Measurements from ENCODE around the gene MARCHF5.

Gene MARCHF5, protein sequence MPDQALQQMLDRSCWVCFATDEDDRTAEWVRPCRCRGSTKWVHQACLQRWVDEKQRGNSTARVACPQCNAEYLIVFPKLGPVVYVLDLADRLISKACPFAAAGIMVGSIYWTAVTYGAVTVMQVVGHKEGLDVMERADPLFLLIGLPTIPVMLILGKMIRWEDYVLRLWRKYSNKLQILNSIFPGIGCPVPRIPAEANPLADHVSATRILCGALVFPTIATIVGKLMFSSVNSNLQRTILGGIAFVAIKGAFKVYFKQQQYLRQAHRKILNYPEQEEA

DNA sequence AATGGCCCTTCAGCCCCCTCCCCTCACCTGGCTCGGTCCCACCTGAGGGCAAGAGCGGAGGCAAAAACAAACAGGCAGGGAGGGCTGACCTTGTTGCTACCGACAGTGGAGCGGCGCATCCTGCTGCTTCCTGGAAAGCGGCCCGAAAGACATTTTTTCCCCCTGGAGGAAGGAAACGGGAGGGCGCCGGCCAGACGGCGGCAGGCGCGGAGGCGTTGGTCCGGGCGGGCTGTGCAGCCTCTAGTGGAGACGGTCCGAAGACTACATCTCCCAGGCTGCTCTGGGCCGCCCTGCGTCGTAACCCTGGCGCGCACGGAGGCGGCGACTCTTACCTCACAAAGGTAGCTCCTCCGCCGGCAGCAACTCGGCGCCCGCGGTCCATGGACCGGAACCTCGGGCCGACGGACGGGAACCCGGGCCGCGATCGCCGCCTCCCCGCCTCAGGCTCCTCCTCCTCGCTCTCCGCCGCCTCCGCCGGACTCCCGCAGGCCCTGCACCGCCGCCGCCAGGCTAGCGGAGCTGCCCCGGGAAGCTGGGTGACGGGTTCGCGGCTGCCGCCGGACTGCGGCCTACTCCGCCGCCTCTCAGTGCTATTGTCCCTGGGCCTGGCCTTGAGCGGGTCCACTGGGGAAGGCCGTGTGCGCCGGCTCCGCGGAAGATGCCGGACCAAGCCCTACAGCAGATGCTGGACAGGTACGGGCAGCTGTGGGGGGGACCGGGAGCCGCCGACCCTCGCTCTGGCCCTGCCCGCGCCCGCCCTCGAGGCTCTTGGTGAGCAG lies at the start of gene MARCHF5, which contains the start of gene CPEB3:
Gene MARCHF5 (plus strand): TSS at position 331 of the 779 bp plus-strand sequence. CDS start 328 bp downstream, at position 659.
Gene CPEB3 (minus strand): TSS at position 242 of the 779 bp plus-strand sequence. CDS start 50,728 bp downstream, outside the sequence.
- DNase-seq: peak; percentile 95

DNA sequence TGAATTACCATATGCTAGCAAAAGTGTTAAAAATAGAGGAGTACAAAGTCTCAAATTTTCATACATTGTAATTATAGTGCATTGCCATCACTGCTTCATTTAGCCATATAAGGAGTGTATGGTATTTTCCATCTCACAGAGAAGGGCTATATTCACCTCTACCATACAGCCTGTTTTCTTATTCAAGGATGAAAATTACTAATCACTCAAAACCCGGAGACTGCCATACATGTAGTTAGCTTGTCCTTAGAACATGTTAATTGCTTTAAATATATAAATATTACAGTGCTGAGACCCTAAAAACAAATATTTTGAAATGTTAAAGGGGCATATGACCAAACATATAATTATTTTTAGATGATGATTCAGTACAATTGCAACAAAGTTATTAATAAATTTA lies 49.5 kb upstream of the MARCHF5 start:
- no peak for DNase-seq

DNA sequence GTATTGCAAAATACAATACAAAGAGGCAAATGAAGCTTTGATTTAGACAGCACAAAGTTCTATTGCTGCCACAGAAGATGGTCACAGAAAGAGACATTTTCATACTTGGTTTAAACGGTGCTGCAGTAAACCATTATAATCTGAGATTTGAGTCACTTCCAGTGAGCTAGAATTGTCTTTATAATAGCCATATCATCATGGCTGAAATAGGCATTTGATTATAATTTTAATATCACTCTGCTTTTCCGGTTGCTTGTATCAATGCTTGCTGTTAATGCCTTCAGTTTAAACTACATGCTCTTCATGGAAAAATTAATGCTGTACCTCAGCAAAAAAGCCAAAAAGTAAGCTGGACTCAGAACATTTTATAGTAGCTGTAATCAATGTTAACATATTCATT lies 48.6 kb upstream of the MARCHF5 start:
- DNase-seq: no peak

DNA sequence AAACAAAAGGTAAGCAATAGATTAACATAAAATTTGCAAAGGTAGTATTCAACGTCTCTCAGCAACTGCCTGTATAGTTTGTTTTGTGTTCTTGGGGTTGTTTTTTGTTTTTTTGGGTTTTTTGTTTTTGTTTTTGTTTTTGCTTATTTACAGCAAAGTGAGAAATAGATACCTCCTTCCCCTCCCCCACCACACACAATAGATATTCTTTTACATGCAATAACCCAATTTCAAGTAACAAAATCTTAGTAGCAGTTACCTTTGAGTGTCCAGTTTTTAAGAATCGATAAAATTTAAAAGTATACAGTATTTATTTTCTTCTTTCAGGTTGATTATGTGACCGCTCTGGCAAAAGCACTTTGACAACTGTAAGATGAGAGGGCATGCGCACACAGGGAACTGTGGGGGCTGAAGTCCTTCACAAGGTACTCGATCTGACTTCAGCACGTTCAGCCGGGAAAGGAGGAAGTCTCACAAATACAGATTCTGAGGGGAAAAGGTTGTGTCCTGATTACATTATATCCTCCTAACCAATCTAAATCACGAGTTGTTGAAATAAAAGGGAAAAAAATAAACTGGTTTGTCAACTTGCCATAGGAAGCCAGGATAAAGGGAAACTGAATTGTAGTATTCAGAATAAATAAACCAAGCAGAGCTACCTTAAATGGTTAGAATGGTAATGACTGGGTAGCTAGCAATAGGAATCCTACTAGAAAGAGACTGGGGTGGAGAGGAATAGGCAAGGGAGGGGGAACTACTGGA lies 47.9 kb upstream of the MARCHF5 start:
- DNase-seq: peak; percentile 53

DNA sequence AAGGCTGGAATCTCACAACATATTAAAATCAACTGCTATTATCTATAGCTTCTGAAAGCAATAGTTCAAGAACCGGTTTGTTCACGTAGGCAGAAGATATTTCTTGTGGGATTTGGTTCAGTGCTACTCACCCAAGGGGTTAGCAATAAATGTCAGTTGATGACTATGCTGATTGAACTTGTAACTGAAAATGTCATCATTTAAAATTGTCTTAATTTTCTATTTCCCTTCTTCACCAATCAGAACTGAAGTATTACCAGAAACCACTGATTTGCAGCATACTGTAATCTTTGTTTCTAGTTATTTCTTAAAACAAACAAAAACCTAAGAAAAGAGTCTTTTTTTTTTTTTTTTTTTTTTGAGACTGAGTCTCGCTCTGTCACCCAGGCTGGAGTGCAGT lies 46.2 kb upstream of the MARCHF5 start:
- no peak for DNase-seq

DNA sequence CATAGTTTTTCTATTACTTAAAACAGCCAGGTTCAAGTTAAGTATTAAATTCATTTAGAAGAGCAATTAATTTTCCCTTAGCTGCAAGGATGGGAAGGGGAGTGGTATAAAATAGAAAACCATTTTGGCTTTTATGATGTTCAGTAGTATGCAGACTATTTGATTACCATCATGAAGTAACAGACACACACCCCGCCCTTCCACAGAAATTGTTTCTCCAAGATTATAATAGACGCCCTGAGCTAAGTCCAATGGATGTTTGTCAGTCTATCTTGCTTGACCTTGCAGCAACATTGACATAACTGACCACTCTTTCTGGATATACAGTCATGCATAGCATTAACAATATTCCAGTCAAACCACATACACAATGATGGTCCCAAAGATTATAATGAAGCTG lies 42.4 kb upstream of the MARCHF5 start:
- DNase-seq: no peak

DNA sequence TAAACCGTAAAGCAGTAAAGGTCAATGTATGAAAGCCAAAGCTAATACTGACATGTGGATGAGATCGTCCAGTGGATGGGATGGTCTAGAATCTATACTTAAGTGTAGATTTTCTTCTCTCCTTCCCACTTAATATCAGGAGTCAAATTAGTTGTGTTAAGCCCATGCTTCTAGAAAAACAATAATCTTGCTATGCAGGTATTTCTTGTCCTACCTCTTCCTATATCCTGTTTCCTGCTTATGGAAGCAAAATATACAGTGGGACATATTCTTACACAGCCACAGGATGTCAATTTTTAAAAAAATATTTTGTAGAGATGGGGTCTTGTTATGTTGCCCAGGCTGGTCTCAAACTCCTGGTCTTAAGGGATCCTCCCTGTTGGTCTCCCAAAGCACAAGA lies 27.6 kb upstream of the MARCHF5 start:
- no peak for DNase-seq

DNA sequence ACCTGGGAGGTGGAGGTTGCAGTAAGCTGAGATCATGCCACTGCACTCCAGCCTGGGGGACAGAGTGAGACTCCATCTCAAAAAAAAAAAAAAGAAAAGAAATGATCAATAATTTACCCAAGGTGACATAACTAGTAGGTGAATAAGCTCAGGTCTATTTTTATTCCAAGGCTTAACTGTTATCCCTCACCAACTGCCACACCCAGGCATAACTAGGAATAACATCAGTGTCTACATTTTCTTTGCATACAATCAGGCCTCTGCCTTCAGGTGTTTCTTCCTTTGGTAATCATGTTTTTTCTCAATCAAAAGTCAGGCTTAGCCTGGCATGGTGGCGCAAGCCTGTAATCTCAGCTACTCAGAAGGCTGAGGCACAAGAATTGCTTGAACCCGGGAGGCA lies 26.7 kb upstream of the MARCHF5 start:
- no peak for DNase-seq

DNA sequence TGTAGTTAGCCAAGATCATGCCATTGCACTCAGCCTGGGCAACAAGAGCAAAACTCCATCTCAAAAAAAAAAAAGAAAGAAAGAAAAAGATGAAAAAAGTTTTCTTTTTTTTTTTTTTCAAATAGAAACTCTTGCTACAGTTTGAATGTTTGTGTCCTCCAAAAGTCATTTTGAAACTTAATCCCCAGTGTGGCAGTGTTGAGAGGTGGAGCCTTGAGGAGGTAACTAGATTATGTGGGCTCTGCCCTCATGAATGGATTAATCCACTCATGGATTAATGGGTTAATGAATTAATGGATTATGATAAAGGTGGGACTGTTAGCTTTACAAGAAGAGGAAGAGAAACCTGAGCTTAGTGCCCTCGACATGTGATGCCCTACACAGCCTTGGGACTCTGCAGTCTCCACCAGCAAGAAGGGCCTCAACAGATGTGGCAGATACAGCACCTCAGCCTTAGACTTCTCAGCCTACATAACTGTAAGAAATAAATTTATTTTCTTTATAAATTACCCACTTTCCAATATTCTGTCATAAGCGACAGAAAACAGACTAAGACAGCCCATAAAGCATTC lies 25.2 kb upstream of the MARCHF5 start:
- no peak for DNase-seq

DNA sequence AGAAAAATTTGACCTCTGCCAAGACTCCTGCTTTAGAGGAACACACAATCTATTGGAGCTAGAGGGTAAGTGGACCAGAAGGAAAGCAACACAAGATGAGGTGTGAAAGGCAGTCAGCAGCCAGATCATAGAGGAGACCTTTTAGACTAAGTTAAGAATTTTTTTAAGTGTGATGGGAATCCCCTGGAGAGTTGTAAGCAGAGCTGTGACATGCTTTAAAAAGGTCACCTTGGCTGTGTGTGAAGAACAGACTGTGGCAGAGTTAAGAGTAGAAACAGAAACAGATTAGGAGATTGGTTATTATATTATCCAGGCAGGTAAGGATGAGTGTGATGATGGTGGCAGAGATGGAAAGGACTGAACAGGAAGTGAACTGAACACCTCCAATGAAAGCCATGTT lies 23.6 kb upstream of the MARCHF5 start:
- DNase-seq: no peak

DNA sequence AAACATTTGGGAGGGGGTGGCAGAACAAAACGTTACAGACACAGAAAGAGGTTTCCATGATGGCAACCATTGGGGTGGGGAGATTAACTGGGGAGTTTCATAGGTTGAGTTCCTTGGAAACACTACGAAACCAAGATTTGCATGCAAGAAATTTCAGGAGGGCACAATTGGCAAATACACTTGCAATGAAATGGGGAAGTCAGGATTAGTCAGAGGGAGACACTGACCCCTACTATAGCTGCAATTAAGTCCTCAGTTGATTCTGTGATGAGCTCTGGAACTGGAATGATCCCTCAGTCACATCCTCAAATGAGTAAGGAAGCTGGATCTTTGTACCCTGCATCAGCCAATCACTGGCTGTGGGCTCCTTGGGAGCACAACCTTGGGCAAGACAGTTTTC lies 22.2 kb upstream of the MARCHF5 start:
- no peak for DNase-seq

DNA sequence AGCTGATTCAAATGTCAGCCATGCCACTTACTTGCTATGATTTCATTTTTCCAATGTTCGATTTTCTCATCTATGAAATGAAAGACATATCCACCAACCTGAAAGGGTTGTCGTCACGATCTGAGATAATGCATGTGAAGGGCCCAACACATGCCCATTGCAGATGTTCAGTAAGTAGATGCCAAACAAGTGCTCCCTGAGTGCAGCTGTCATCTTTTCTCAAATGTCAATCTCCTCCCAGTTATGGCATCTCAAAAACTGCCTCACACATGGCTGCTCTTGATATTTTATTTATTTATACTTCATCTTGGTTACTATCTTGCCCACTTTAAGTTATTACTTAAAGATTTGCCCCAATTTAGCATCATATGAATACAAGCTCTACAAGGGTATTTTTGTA lies 16.9 kb upstream of the MARCHF5 start:
- DNase-seq: no peak

DNA sequence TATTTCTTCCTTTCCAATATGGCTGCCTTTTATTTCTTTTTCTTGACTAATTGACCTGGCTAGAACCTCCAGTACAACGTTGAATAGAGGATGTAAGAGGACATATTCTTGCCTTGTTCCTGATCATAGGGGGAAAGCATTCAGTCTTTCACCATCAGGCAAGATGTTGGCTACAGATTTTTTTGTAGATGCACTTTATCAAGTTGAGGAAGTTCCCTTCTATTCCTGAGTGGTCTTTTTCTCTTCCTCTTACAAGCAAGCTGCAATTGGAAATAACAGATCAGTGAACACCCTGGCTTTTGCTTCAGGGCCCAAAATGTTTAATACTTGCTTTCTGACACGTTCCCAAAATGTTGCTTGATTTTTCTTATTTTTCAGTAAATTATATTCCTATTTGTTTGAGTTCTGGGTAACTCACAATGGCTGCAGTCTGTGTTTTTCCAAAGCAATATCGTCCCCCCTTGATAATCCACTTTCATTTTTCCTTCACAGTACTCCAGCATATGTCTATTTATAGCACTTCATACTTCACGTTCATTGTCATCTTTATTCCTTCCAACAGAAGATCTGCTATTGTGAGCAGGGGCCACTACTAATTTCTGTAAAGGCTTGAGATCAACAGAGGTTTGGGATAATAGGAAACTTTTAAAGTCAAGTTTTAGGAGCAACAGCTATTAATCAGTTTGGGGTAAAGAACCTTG lies 11.8 kb upstream of the MARCHF5 start:
- DNase-seq: no peak

DNA sequence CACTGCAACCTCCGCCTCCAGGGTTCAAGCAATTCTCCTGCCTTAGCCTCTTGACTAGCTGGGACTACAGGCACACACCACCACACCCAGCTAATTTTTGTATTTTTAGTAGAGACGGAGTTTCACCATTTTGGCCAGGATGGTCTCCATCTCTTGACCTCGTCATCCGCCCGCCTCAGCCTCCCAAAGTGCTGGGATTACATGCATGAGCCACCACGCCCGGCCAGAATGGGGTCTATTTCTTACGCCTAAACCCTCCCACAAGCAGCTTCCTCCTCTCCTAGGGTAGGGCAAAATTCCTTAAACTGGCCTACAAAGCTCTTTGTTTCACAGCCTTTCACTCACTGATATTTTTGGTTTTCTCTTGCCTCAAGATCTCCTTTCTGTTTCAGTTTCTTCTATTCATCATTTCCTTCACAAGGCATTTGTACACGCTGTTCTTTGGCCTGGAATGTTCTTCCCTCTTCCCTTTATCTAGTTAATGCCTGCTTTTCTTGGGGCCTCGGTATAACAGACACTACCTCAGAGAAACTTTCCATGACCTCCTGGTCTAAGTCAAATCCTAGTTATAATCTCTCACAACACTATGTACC lies 6.8 kb upstream of the MARCHF5 start:
- no peak for DNase-seq

DNA sequence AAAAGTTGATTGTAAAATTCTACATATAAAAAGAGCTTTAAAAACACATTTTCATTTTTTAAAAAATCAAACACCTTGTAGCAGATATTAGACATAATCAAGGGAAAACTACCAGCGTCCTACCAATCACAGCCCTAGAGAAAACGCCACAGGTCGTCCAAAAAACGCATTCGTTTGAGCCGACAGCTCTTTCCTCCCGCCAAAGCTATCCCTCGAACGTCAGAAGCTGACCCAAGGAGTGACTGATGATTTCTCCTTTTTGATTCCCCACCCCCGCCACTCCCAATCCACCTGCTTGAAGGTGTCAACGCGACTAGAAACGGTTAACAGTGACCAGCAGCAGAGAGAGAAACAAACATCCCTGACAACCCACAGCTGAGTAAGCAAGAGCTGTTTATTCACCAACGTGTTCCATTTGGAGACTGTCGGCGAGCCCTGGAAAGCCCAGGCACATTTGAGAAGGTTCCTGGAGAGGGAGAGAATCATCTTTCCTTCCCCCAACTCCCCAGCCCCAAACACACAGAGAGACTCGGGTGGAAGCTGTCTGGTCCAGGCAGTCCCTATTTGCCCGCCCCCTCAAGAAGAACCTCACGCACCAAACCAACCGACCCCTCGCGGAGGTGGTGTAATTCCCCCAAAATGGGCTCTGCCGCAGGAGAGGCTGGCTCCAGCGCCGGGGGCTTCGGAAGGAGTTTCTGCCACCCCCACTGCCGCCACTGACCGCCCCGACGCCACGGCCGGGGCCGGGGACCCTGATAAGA lies 711 bp upstream of the MARCHF5 start:
- peak; percentile 45 for DNase-seq

DNA sequence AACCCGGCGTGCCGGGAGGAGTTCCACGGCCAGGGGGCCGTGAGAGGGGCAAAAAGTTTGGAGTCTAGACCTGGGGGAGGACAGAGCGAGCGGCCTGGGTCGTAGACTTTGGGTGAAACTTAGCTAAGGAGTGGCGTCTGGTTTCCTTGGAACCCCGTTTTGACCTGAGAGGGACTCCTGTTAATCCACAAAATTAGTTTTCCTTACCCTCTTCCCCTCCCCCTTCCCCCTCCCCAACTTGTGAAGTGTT lies 574 bp downstream of the MARCHF5 start:
- no peak for DNase-seq

DNA sequence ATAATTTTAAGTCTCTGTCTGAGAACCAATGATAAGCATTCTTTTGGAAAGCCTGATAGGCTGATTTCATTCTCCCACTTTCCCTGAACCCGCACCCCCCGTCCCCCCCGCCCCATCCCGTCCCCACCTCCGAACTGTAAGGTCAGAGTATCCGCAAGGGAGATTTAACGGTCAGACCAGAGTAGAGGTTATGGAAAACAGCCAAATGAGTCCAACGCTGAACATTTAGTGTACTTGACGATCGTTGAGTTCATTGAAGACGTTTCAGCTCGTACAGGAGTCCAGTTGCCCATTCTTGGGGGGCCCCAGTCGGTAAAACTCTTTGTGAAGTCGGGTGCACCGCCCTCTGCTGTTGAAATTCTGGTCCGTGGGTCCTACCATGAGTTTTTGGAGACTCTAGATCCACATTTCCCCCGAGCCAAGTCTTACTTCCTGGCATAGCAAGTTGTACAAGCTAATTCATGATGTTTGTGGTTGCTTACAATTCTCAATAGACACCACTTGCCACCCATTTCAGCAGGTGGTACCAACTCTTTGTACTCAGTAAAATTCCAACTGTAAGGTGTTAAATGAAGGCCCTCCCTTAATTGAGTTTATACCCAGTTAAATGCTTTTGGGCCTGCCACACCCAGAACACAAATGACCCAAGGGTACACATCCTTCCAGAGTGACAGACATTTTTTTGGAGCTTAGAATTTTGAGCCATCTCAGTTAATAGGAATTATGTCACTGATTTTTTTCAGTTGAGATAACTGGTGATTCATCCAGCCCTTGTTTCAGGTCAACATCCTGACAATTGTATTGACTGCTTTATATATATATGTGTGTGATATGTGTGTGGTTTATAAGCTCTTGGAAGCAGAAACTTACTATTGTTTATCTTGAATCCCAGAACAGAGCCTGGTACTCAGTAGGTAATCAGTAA lies 1.2 kb downstream of the MARCHF5 start:
- DNase-seq: peak; percentile 58

DNA sequence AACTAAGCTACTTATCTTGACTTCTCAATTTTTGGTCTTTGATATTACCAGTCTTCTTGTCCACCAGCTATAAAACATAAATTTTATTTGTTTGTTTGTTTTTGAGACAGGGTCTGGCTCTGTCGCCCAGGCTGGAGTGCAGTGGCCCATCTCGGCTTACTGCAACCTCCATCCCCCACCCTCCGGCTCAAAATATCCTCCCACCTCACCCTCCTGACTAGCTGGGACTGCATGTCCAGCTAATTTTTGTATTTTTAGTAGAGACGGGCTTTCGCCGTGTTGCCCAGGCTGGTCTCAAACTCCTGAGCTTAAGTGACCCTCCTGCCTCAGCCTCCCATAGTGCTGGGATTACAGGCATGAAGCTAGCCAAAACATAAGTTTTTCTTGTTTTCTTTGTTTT lies 7.5 kb downstream of the MARCHF5 start:
- DNase-seq: no peak

DNA sequence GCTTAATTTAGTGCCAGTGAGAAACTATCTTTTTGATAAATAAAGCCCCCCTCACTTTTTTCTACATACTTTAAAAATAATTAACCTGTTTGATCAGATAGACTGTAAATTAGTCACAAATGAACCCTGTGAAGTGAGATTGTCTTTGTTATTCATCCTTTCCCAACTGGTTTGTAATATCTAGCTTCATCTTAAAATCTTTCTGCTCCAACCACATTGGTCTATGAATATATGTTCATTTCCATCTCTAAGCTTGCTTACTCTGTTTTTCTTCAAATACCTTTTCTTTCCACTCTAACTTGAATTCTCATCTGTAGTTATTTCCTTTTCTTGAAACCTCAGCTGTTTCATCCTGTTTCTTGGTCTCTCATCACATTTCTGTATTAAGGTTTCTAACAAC lies 12.1 kb downstream of the MARCHF5 start:
- DNase-seq: no peak

DNA sequence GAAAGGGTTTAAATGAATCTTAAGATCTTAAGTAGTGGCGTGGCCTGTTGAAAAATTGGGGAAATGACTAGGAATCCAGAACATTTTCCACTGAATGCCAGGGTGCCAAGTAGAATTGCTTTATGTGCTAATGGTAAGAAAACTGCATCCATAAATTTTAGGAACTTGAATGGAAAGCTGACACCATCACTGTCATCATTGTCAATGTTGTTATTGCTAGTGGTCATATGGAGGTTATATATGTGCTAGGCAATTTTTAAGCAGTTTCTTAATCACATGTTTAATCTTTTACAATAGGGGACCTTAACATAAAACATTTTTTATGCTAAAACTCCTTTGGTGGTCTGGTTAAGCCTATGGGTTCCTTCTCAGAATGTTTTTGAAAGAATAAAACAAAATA lies 13.1 kb downstream of the MARCHF5 start:
- DNase-seq: no peak

Data from CD4-positive, alpha-beta T cell treated with Interleukin-21 for 1 hour (primary cell).